HG02884 (cell line): ENCODE measurements around the gene ABHD5.

ENCODE experiments used
- ATAC-seq: cut with Tn5 transposase; IDR thresholded peaks from one replicate; pipeline ENCODE4 v1.9.1; 2021; ENCODE audit warnings: mild to moderate bottlenecking, moderate library complexity; ENCODE audit not compliant: unreplicated experiment

ABHD5 gene

DNA sequence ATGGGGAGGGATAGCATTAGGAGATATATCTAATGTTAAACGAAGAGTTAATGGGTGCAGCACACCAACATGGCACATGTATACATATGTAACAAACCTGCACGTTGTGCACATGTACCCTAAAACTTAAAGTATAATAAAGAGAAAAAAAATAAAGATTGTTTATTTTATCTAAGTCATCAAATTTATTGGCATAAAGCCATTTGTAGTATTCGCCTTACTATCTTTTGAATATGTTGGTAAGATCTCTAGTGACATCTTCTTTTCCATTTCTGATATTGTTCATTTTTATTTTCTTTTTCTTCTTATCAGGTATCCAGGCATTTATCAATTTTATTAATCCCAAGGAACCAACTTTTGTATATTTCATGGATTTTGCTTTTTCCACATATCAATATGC, 5.8 kb upstream of the ABHD5 start:
- no peak for ATAC-seq

DNA sequence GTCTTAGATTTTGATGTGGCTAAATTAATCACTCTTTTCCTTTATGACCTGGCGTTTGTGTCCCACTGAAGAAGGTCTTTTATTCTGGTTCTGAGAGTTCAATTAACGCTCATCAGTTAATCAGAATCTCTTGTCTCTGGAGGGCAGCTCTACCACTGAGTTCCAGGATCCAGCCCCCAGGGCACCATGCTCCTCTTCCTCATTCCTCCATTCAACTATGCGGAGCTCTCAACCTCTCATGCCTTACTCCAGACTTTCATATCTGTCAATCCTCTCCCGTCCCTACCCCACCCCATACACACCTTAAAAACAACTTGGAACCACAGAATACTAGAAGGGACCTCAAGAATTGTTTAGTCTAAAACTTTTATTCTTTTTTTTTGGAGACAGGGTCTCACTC, 4.8 kb upstream of the ABHD5 start:
- ATAC-seq, result no peak

DNA sequence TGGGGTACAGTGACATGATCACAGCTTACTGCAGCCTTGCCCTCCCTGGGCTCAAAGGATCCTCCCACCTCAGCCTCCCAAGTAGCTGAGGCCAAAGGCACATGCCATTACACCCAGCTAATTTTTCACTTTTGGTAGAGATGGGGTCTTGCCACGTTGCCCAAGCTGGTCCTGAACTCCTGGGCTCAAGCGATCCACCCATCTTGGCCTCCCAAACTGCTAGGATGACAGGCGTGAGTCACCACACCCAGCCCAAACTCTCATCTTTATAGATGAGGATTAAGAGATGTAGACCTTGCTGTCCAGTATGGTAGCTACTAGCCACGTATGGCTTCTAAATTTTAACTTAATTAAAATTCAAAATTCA, 4.4 kb upstream of the ABHD5 start:
- ATAC-seq, result no peak

DNA sequence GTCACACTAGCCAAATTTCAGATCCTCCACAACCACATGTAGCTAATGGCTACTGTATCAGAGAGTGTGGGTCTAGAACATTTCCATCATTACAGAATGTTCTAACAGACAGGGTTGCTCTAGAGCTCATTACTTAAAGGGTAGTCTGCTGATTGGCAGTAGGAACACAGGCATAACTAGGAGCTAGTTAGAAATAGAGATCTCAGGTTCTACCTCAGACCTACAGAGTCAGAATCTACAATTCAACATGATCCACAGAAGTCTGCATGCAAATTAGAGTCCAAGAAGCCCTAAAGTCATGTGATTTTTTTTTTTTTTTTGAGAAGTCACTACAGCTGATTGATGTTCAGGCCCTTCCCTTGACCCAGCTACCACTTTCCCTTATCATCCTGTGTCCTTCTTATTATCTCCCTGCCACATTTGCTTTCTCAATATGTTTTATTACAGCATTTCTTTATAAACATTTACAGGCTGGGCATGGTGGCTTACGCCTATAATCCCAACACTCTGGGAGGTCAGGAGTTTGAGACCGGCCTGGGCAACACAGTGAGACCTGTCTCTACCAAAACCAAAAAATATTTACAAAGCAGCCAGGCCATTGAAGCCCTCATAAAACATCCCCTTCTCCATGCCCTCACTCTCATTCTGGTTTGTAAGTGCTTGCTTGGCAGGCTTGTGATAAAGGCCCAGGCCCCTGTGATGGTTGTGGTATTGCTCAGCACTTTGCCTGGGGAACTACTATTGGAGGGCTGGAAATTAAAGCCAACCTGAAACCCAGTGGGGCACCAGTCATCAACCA, 3.8 kb upstream of the ABHD5 start:
- ATAC-seq, result no peak

DNA sequence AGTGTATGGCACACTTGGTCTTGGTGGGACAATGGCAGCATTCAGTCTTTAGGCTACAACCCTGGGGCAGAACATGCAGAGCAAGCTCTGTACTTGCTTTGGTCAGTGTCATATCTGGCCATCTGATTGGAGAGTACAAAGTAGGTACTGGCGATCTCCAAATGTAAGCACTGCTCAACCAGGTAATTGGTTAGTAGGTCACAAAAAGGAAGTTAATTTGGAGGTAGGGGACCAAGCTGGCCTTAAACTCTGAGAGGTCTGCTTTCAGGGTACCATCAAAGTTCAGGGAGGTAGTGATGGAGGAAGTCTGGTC, 3.3 kb upstream of the ABHD5 start:
- ATAC-seq, result no peak

DNA sequence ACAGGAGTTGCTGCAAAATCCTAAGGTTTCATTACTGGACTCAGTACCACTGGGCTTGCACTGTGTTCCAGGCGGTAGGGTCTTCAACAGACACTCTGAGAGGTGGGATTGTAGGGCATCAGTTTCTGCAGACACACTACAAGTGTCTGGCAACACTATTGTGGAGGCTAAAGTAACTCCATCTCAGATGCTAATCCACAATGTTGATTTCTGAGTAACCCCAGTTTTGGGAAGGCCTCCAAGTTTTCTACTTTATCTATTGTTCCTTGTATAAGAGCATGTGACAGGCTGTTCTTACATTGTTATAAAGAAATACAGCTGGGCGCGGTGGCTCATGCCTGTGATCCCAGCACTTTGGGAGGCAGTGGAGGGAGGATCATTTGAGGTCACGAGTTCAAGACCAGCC, 2.5 kb upstream of the ABHD5 start:
- ATAC-seq, result no peak

DNA sequence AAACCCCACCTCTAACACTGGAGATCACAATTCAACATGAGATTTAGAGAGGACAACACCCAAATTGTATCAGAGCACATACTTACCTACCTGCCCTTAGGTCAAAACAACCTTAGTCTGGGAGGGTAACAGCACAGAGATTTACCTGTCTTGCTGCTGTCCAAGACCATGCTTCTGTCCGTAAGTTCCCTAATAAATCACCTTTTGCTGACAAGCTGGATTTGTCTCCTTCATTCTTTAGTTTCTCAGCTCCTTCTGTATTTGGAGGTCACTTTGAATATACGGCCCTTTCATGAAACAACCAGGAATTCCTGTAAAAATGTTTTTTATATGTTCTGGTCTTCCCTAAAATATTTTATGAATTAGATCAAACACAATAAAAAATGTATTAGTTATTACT, 1.6 kb upstream of the ABHD5 start:
- ATAC-seq, result no peak

DNA sequence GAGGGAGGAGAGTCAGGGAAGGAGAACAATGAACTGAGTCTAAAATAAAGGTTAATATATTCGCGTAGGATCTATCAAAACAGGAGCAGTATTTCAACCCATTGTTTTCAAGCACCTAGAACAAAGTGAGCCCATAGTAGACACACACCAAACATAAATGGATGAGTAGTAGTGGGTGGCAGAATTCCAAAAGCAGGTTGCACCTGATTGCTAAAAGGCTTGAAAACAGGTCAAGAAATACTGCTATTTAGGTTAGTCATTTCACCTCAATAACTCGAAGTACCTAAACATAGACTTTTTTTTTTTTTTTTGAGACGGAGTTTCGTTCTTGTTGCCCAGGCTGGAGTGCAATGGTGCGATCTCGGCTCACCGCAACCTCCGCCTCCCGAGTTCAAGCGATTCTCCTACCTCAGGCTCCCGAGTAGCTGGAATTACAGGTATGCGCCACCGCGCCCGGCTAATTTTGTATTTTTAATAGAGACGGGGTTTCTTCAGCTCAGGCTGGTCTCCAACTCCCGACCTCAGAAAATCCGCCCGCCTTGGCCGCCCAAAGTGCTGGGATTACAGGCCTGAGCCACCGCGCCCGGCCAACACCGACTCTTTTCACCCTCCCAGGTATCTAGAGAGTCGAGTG, 855 bp upstream of the ABHD5 start:
- no peak for ATAC-seq

DNA sequence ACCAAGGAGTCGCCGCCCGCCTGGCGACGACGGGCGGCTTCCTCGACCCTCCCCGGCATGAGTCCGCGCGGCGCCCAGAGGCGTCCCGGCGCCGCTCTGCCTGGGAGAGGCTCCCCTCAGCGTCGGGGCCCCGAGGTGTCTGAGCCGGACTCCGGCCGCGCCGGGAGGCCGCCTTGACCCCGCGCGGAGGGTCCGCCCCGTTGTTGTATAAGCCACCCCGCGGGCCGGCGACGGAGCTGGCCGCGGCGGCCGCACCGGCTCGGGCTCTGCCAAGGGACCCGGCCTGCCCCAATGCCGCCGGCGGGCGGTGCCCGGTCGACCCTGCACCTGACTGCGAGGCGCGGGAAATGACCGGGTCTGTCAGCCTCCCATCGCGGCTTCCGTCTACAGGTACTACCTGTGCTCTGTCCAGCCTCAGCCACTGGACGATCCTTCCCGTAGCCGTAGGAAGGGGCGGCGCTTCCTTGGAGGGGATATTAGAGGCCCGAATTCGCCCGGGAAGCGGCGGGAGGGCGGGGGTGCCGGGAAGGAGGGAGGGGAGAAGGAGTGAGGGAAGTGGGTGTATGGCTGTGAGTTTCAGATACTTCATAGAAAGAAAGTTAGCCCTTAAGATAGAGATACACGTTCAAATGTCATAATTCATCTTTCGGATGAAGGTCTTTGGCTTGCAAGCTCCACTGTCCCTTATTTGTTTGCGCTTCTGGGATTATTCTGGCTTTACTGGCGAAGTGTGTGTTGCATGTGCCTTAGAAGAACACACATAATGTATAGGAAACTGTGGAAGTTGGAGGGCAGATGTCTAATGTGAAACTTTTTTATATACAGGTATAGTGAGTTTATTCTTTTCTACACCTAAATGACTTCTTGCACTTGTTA, 620 bp downstream of the ABHD5 start:
- peak; percentile 35 for ATAC-seq

DNA sequence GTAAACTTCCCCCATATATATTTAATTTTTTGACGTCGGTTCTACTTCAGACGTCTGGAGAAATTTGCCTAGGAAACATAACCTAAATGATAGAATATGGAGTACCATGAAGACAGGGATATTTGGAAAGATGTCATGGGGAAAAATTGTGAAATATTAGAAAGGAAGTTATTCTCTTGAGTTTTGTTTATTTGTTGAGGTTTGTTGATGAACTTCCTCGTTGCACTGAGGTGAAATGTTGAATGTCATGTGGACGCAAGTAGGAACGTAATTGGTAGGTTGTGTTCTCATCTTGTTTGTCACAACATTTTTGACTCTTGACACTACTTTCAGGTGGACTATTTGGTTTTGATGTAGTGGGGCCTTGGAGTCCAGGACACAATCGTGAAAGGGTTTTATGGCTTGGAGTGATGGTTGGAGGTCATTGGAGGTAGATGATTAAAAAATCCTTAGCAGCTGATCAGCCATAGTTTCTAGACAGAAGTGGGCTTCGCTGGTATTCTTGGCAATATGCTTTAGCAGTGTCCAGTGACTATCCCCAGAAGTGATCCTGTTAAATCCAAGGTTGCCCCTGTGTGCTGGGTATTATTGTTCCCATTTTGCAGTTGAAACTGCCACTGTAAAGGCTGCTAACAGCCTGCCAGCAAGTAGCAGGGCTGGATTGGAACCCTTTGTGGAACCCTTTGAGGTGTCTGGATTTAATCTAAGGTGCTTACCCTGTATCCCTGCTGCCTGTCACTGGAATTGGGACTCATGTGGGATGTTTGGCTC, 1.5 kb downstream of the ABHD5 start:
- no peak for ATAC-seq

DNA sequence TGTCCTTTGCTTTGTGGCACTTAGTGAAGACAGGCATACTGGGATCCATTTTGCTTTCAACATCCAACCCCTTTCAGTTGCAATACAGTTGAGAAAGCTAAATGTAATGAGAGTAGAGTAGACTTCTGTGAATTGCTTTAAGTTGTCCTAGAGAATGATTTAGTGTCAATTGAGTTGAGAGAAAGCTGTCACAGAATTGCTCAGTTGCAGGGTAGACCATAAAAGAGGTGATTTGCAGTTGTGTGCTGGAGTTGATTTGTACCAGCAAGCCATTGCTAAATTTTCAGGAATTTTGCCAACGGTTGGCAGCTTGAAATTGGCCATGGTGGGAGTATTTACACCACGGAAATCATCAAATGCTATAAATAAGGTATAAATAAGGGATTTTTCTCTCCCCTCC, 2.2 kb downstream of the ABHD5 start:
- ATAC-seq, result no peak

DNA sequence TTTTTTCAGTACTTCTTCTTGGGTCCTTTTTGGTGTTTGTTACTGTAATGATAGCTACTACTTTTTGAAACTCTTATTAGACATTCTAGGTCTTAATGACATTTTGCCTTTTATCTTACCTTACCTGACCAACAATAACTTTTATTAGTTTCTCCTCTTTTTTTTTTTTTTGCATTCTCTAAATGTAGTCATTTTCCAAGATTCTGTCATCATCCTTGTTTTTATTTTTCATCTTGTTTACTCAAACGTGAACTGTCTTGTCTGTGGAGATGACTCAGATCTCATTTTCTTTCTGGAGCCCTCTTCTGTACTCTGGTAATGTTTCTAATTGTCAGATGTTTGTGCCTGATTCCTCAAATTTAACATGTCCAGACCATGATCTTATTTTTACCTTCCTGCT, 2.9 kb downstream of the ABHD5 start:
- no peak for ATAC-seq

DNA sequence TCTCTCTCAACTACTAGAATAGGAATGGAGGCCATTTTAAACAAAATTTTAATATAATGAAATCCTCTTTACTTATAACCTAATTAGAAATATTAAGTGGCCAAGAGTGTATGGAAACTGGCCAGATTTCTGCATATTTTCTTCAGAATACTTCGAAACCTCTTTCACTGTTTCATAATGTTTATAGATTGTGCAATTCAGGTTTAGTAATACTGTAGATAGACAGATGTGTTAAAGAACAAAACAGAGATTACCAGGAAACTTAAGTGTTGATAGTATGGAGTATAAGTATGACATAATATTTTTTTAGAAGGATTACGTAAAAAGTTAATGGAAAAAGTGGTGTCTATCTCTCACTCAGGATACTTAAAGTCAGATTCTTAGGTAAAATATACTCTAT, 4.7 kb downstream of the ABHD5 start:
- no peak for ATAC-seq

DNA sequence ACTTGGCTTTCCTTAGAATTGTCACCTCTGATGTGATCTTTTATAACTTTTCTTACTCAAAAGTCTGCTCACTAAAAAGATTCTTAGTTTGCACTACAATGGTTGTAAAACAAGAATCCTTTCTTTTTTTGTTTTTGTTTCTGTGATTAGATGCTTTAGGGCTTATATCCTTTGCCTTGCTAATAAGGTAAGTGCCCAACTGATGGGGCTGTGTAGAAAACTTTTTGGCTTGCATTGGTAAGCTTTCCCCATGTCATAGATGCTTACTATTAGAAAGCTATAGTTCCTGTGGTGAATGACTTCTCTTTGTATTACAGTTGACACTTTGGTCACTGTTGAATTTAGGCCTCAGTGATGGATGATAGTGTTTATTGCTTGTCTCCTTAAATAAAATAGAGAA, 5.1 kb downstream of the ABHD5 start:
- no peak for ATAC-seq

DNA sequence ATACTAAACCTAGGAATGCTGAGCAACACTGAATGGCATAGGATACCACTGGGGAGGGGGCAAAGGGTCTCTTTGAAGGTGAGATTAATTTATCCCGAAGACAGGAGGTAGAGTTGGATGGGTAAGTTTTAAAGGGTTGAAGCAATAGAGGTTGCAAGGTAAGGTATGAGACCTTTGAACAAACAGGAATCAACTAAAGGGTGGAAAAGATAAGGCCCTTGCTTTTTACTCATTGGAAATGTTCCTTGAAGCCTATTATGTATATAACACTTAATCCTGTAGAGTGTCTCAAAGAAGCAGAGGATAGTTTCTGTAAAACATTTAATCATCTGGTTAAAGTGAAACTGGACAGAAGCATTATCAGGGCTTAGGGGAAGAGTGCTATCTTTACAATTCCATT, 5.7 kb downstream of the ABHD5 start:
- no peak for ATAC-seq

DNA sequence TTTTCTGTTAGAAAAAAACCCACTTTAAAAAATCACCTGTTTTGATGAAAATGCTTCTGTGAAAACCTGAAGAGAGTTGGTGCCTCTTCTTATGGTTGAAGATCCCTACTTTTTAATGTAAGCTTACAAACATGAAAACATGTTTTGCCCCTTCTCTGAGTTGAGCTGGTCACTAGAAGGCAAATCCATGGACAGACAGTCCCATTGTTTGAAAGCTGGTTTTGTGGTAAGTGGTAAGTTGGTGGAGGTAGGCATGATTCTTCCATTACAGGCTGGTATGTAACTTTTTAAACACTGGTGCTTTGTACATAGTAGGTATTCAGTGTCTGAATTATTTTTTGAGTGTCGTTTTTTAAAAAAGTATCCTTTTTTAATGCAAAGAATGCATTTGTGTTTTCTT, 6.1 kb downstream of the ABHD5 start:
- no peak for ATAC-seq

DNA sequence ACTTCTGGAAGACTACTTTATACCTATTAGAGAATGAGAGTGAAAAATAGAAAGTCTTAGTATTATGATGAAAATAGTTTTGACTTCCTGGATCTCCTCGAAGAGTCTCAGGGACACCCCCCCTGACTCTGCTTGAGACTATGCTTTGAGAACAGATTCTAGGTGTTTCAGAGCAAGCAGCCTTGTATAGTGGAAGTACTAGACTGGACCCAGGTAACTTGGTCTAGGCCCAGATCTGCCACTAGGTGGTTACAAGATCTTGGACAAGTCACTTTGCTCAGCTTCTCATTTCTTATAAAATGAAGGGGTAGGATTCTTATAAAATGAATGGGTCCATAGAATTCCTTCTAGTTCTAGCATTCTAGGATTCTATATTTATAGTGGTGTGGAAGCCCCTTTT, 9.1 kb downstream of the ABHD5 start:
- ATAC-seq, result peak; percentile 78

DNA sequence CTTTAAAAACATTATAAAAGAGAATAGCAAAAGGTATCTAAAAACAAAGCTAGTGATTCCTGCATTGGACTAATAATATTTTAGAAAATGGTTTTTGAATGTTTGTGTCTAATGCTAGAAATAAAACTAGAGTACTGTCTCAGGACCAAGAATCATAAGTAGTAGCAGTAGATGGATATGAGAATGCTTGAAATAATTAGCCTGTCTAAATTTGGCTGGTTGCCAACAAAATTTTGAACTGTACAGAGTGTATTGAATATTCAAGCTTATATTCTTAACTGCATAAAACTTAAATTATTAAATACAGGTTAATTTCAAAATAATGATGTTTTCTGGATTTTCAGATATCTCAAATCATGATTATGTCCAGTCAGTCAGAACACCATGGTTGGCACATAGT, 14.0 kb downstream of the ABHD5 start:
- ATAC-seq, result no peak

DNA sequence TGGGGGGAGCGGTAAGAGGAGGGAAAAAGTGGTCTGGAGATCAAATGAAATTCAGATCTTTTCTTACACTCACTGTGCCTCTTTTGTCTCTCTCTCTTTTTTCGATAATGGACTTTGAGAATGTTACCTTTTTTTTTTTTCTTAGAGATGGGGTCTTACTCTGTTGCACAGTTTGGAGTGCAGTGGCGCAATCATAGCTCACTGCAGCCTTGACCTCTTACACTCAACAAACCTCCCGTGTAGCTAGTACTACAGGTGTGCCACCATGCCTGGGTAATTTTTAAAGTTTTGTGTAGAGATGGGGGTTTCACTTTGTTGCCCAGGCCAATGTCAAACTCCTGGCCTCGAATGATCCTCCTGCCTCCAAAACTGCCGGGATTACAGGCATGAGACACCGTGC, 15.6 kb downstream of the ABHD5 start:
- ATAC-seq, result no peak

DNA sequence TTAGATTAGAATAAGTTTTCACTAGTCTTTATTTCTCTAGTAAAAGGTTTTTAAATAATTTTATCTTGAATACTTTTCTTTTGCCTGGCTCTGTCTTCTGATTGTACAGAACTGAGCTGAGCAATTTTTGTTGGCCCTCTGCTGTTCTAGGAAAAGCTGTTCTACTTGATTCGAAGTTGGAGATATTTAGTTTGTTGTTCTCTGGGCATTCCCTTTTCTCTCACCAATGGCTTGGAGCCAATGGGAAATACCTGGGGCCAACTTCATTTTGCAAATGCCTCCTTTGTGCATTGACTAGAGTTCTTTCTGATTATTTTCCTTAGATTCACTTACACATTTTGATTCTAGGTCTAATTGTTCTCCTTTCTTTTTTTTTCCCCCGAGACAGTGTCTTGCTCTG, 16.5 kb downstream of the ABHD5 start:
- no peak for ATAC-seq

DNA sequence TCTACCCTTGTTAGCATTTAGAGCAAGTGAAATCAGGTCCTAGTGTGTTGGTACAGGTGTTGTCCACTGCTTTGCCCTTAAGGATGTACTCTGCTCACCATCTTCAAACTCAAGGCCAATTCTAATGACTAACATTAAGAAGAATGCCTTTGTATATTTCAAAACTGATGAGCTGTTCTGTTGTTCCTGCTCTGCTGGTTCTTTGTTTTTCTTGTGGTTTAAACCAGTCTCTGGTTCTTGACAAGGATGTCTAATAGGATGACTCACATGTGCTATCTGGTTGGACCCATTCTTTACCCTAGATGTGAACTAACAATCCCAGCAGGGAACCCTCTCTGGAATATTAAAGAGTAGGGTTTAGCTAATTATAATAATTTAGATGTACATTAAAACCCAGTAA, 17.3 kb downstream of the ABHD5 start:
- no peak for ATAC-seq
